Spleen (tissue), 11 donors: ENCODE data around the gene GPT2. TPM values are rescaled to one million over a fixed set of nuclear protein-coding genes. Genes with fewer than 3 reads are reported as not detected.

Experiments
- DNase-seq: peaks from one replicate; pipeline ENCODE4 v3.0.0-alpha.2; 2020
- H3K27ac ChIP-seq, 8 donors: fragments of 200-600 bp; sonication (generic) in 7 of 8; 1 replicate in 4 of 8; 2 replicates in 4 of 8; pipeline versions ENCODE4 v1.5.0 to v1.8.0; 2016 to 2021; ENCODE audit warnings: inconsistent platforms in 4 of 8, mild to moderate bottlenecking in 4 of 8, moderate library complexity in 1 of 8
- H3K27me3 ChIP-seq, 7 donors: fragments of 200-600 bp; sonication (generic) in 6 of 7; replicated peaks in 1 of 7; 1 replicate in 4 of 7; 2 replicates in 3 of 7; pipeline versions ENCODE4 v1.5.0 to v1.8.0; 2016 to 2021; ENCODE audit warnings: inconsistent platforms in 3 of 7, mild to moderate bottlenecking in 1 of 7
- H3K36me3 ChIP-seq, 6 donors: fragments of 200-600 bp; sonication (generic) in 5 of 6; 1 replicate in 4 of 6; 2 replicates in 2 of 6; pipeline versions ENCODE4 v1.5.0 to v1.8.0; 2016 to 2021; ENCODE audit warnings: inconsistent platforms in 2 of 6
- H3K4me1 ChIP-seq, 6 donors: fragments of 200-600 bp; sonication (generic) in 5 of 6; 1 replicate in 3 of 6; 2 replicates in 3 of 6; pipeline versions ENCODE4 v1.5.0 to v1.8.0; 2016 to 2021; ENCODE audit warnings: inconsistent platforms in 3 of 6
- H3K4me3 ChIP-seq, 8 donors: fragments of 200-600 bp; sonication (generic) in 7 of 8; 1 replicate in 4 of 8; 2 replicates in 4 of 8; pipeline versions ENCODE4 v1.5.0 to v1.8.0; 2016 to 2021; ENCODE audit warnings: inconsistent platforms in 4 of 8, mild to moderate bottlenecking in 4 of 8, moderate library complexity in 2 of 8
- H3K9me3 ChIP-seq, 8 donors: fragments of 200-600 bp; sonication (generic) in 7 of 8; 1 replicate in 4 of 8; 2 replicates in 4 of 8; pipeline versions ENCODE4 v1.5.0 to v1.8.0; 2016 to 2021; ENCODE audit warnings: inconsistent platforms in 4 of 8
- POLR2A ChIP-seq, 3 donors: fragments of 450-650 bp; IDR thresholded peaks; one replicate each; pipeline ENCODE4 v1.5.1; 2017; ENCODE audit warnings: antibody characterized with exemption in 3 of 3, mild to moderate bottlenecking in 1 of 3
- POLR2AphosphoS5 ChIP-seq, 3 donors: sonication (generic); formaldehyde crosslinking; IDR thresholded peaks; one replicate each; pipeline ENCODE4 v1.5.1; 2017; ENCODE audit warnings: antibody characterized with exemption in 3 of 3
- WGBS, 5 donors: extraction: QIAGEN DNeasy Blood & Tissue Kit in 3 of 5; methylation state at CpG; one replicate each; pipeline versions ENCODE4 v1.1.5 to v1.1.7; 2013 to 2018; 5-methylcytosine and 5-hydroxymethylcytosine counted together
- intact Hi-C: fragments of 100-400 bp; cut with DNase I; formaldehyde crosslinking; loops from one replicate; pipeline ENCODE4 v1.15.0; 2023; ENCODE audit warnings: low total_unique reads
- polyA plus RNA-seq, 3 donors: library from polyadenylated mRNA; stranded (reverse); fragments of 200-250 nt; gene quantifications; one replicate each; pipeline ENCODE4 v1.2.1, GENCODE V29; 2013
- total RNA-seq, 7 donors: library from RNA; depleted of rRNA in 3 of 7; stranded (reverse); fragments of >200 nt in 3 of 7; fragmentation: NEBNext Ultra II Directional in 4 of 7; extraction: Animal tissue kit (Norgen Biotek cat#: 25700) in 4 of 7; gene quantifications; one replicate each; pipeline versions ENCODE4 v1.1.0 to v1.2.1, GENCODE V29; 2016 to 2021
- TF ChIP-seq, protein P1 (sequence below), 11 experiments: fragments of 200-600 bp in 7 of 11; fragments of 450-650 bp in 4 of 11; sonication (generic) in 4 of 11; IDR thresholded peaks in 8 of 11; conservative IDR thresholded peaks in 3 of 11; 1 replicate in 7 of 11; 2 replicates in 4 of 11; pipeline versions ENCODE4 v1.4.0 to v1.8.0; 2016 to 2021; ENCODE audit warnings: antibody characterized with exemption in 11 of 11, inconsistent platforms in 4 of 11, mild to moderate bottlenecking in 1 of 11
- donor health status: healthy with polysubstance abuse.
- donor health status: DM: no; HTN: no; CAD: no; lungs with moderate emphysema.
- donor health status: DM: no; HTN: no; CAD: no.
- donor health status: Bipolar disorder and iron deficiency.
- donor health status: healthy.
- donor health status: DM: no; HTN: no; CAD: no.
- donor health status: DM: yes; HTN: yes; CAD: no.

GPT2 gene
- total and polyA plus RNA-seq, 10 donors, result 3.1 to 9.2 (median 4.9) TPM

DNA sequence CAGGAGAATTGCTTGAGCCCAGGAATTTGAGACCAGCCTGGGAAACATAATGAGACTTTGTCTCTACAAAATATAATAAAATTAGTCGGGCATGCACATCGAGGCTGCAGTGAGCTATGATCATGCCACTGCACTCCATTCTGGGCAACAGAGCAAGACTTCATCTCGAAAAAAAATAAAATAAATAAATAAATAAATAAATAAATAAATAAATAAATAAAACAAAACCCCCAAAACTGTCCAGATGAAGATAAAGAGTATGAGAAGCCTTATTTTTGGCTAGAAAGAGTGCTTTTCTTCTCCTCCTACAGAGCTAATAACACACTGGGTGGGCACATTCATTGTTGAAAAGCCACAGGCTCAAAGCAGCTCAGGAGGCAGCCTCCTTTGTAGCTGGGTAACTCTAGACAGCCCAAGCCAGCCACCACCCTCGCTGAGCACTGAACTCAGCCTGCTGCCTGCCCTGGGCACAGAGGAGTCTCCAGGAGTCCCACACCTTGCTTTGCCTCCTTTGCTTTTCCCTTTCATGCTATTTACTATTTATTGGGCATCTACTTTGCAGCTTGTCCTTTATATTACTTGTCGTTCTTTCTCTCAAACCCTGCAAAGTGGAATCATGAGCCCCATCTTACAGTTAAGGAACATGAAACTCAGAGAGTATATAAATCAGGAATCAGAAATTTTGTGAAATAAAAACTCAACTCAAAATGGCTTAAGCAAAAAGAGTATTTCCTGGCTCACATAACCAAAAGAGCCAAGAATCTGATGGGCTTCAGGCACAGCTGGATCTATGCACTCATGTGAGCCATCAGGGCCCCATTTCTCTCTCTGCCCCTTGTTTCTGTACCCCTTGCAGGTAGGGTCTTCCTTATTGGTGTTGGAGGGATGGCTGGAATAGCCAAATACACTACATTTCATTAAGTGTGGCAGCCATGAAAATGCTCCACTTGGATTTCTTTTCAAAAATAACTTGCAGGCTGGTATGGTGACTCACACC, 35.1 kb upstream of the GPT2 start:
- no peak for TF ChIP-seq POLR2AphosphoS5 (IDR thresholded peaks at IDR 0.05)
- TF ChIP-seq, protein P1, sequence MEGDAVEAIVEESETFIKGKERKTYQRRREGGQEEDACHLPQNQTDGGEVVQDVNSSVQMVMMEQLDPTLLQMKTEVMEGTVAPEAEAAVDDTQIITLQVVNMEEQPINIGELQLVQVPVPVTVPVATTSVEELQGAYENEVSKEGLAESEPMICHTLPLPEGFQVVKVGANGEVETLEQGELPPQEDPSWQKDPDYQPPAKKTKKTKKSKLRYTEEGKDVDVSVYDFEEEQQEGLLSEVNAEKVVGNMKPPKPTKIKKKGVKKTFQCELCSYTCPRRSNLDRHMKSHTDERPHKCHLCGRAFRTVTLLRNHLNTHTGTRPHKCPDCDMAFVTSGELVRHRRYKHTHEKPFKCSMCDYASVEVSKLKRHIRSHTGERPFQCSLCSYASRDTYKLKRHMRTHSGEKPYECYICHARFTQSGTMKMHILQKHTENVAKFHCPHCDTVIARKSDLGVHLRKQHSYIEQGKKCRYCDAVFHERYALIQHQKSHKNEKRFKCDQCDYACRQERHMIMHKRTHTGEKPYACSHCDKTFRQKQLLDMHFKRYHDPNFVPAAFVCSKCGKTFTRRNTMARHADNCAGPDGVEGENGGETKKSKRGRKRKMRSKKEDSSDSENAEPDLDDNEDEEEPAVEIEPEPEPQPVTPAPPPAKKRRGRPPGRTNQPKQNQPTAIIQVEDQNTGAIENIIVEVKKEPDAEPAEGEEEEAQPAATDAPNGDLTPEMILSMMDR (IDR thresholded peaks at IDR 0.05 in 8 of 11, conservative IDR thresholded peaks at IDR 0.05 in 3 of 11), result no peak
- TF ChIP-seq POLR2A (IDR thresholded peaks at IDR 0.05), result no peak
- Histone ChIP-seq H3K9me3 (no peaks in the 10 kb centered on the region), H3K4me1 (peaks cover 0 to 8% (median 1%) of the 10 kb centered on the region in 6 donors), H3K4me3 (no peak overlapping the region), H3K27ac (no peak overlapping the region), H3K27me3 (peaks cover 0 to 37% (median 7%) of the 10 kb centered on the region in 7 donors), H3K36me3 (no peaks in the 10 kb centered on the region)
- intact Hi-C loops, result no loop called here
- peak; percentile 38 for DNase-seq
- WGBS, 5 donors, result 80 to 89% (median 85%) methylated on average over 5 of the region's 5 CpGs

DNA sequence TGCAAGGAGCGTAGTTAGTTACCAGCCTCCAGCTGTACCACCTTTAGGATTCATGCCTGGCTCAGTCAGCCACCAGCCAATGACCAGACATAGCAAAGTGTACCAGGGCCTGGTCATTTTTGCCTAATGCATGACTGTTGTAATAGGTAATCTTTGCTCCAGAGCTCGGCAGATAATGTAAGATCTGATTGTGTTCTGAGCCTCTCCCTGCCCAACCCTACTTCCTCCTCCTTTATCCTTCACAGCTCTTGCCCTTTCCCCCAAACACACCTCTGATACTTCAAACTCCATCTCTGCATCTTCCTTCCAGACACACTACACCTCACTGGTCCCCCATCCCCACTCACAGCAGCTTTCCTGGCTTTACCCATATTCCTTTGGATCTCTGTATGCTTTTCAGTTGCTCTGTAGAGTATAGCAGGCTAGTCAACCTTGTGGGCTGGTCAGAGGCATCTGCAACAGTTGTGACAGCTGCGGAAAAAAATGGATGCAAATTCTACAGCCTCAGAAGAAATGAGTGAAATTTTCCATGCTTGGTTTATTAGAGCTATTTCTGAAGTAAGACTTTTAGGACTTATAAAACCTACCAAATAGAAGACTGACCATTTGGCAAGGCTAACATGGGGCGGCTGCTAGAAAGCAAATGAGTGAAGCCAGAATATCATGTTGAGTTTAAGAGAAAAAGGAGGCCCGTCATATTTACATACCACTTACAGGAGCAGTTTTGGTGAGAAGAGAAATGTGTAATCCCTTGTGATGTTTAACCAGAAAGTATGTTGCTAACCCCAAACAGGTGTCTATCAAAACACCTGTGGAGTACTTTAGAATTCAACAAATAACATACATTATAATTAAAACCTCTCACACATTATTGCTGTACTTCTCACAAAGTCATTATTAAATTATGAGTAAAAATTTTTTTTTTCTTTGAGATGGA, 33.3 kb upstream of the GPT2 start:
- H3K27ac ChIP-seq, result no peak overlapping the region
- H3K9me3 ChIP-seq, result no peaks in the 10 kb centered on the region
- no peak overlapping the region for H3K4me3 ChIP-seq
- H3K27me3 ChIP-seq, result peaks cover 0 to 19% (median 0%) of the 10 kb centered on the region in 7 donors
- no peaks in the 10 kb centered on the region for H3K36me3 ChIP-seq
- no peak for TF ChIP-seq POLR2AphosphoS5 (IDR thresholded peaks at IDR 0.05)
- TF ChIP-seq POLR2A (IDR thresholded peaks at IDR 0.05), result no peak
- DNase-seq, result peak; percentile 18
- intact Hi-C loops, result loop anchor here (5.0 kb wide), 1 partner anchor 56 kb away; no protein-coding TSS in a partner anchor
- 70 to 81% (median 72%) methylated on average over 5 of the region's 5 CpGs for WGBS, 5 donors
- H3K4me1 ChIP-seq, result peaks cover 0 to 5% (median 0%) of the 10 kb centered on the region in 6 donors

DNA sequence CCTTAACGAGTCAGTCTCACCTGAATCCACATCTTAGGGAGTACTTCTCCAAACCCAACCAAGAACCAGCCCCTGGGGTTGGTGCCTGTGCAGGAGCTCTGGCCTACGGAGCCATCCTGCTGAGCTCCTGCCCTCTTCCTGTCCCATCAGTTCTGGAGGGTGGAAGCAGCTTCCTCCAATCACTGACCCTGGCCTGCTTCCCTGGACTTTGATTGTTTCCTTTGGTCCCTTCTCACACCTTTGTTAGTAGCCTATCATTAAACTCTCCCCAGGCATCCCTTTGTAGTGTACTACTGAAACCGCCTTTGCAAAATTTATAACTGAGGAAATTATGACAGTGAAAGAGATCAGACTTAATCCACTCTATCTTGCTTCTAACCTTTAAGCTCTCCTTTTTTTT, 32.0 kb upstream of the GPT2 start:
- peaks cover 0 to 7% (median 0%) of the 10 kb centered on the region in 6 donors for H3K4me1 ChIP-seq
- intact Hi-C loops, result loop anchor here (5.0 kb wide), 1 partner anchor 55 kb away; no protein-coding TSS in a partner anchor
- no peak overlapping the region for H3K4me3 ChIP-seq
- peaks cover 0 to 9% (median 0%) of the 10 kb centered on the region in 7 donors for H3K27me3 ChIP-seq
- no peaks in the 10 kb centered on the region for H3K36me3 ChIP-seq
- H3K27ac ChIP-seq, result no peak overlapping the region
- no peak for DNase-seq
- TF ChIP-seq, protein P1 (IDR thresholded peaks at IDR 0.05 in 8 of 11, conservative IDR thresholded peaks at IDR 0.05 in 3 of 11), result no peak
- TF ChIP-seq POLR2AphosphoS5 (IDR thresholded peaks at IDR 0.05), result no peak
- TF ChIP-seq POLR2A (IDR thresholded peaks at IDR 0.05), result no peak
- no peaks in the 10 kb centered on the region for H3K9me3 ChIP-seq
- WGBS, 5 donors, result 68 to 81% (median 71%) methylated on average over 3 of the region's 3 CpGs

DNA sequence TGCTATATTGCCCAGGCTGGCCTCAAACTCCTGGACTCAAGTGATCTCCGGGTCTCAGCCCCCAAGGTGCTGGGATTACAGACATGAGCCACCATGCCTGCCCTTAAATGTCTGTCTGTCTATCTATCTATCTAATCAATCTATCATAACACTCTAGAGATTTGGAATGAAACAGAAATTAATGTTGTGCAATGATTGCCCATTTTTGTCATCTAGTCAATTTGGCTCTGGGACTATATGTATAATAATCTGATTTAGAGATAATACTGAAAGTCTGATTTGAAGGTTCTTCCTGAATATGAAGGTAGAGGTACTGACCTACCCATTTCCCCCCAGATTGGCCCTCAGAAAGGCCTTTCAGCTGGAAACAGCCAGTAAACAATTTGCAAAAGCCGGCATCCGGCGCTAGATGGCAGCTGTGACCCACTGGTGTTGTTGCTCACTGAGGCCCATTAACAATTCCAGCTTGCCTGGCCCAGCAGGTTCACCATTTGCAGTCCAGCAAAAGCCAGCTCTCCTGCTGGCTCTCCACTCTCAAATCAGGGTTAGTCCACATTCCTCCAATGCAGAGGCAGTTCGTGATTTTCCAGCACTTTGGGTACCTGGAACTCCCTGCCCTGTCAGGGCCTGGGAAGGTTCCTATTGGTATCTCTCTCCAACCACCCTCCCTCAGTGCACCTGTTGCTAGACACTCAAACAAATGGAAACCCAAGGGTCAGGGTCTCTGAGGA, 30.3 kb upstream of the GPT2 start:
- Histone ChIP-seq H3K36me3 (no peaks in the 10 kb centered on the region), H3K4me1 (peaks cover 0 to 7% (median 0%) of the 10 kb centered on the region in 6 donors), H3K27me3 (no peaks in the 10 kb centered on the region), H3K27ac (no peak overlapping the region), H3K4me3 (no peak overlapping the region), H3K9me3 (no peaks in the 10 kb centered on the region)
- peak; percentile 89 for DNase-seq
- TF ChIP-seq, protein P1 (IDR thresholded peaks at IDR 0.05 in 8 of 11, conservative IDR thresholded peaks at IDR 0.05 in 3 of 11), result peak; percentile 26 to 78 (median 66)
- TF ChIP-seq POLR2AphosphoS5 (IDR thresholded peaks at IDR 0.05), result no peak
- 24 to 30% (median 25%) methylated on average over 5 of the region's 5 CpGs for WGBS, 5 donors
- intact Hi-C loops, result loop anchor here (5.0 kb wide), 1 partner anchor 53 kb away; no protein-coding TSS in a partner anchor
